Heart left ventricle (tissue), 16 donors: ENCODE data around the gene LAPTM5. TPM values are rescaled to one million over a fixed set of nuclear protein-coding genes. Genes with fewer than 3 reads are reported as not detected.
A peak's percentile ranks its signal among the peaks of the same experiment; 100 is the strongest.

Experiments
- ATAC-seq, 4 donors: fragments of 200-7000 bp; cut with Tn5 transposase; one replicate each; pipeline ENCODE4 v1.9.1; 2020 to 2022; ENCODE audit warnings: moderate library complexity in 4 of 4, mild to moderate bottlenecking in 3 of 4, moderate number of reproducible peaks in 1 of 4
- DNase-seq, 5 donors: peaks; one replicate each; pipeline ENCODE4 v3.0.0-alpha.2; 2020
- H3K27ac ChIP-seq, 12 donors: fragments of 200-600 bp; sonication (generic) in 4 of 12; one replicate each; pipeline versions ENCODE4 v1.5.0 to v1.8.0; 2016 to 2022; ENCODE audit warnings: mild to moderate bottlenecking in 2 of 12
- H3K27me3 ChIP-seq, 9 donors: fragments of 200-600 bp; sonication (generic) in 2 of 9; one replicate each; pipeline versions ENCODE4 v1.5.1 to v1.8.0; 2016 to 2022; ENCODE audit warnings: mild to moderate bottlenecking in 3 of 9
- H3K36me3 ChIP-seq, 9 donors: fragments of 200-600 bp; sonication (generic) in 2 of 9; one replicate each; pipeline versions ENCODE4 v1.5.0 to v1.8.0; 2018 to 2022; ENCODE audit warnings: mild to moderate bottlenecking in 2 of 9
- H3K4me1 ChIP-seq, 12 donors: fragments of 200-600 bp; sonication (generic) in 4 of 12; one replicate each; pipeline versions ENCODE4 v1.5.0 to v1.8.0; 2016 to 2022; ENCODE audit warnings: mild to moderate bottlenecking in 3 of 12
- H3K4me3 ChIP-seq, 12 donors: fragments of 200-600 bp; sonication (generic) in 4 of 12; one replicate each; pipeline versions ENCODE4 v1.5.0 to v1.8.0; 2017 to 2022; ENCODE audit warnings: mild to moderate bottlenecking in 9 of 12, moderate library complexity in 4 of 12
- H3K9me3 ChIP-seq, 12 donors: fragments of 200-600 bp; sonication (generic) in 4 of 12; one replicate each; pipeline versions ENCODE4 v1.5.0 to v1.8.0; 2016 to 2022; ENCODE audit warnings: mild to moderate bottlenecking in 1 of 12
- POLR2A ChIP-seq, 2 donors: fragments of 450-650 bp; IDR thresholded peaks; one replicate each; pipeline ENCODE4 v1.6.1; 2017; ENCODE audit warnings: antibody characterized with exemption in 2 of 2, mild to moderate bottlenecking in 2 of 2, moderate library complexity in 2 of 2
- WGBS, 4 donors: extraction: QIAGEN DNeasy Blood & Tissue Kit in 2 of 4; methylation state at CpG; one replicate each; pipeline versions ENCODE4 v1.1.5 to v1.1.7; 2013 to 2018; 5-methylcytosine and 5-hydroxymethylcytosine counted together
- intact Hi-C, 10 donors: fragments of 100-400 bp; cut with DNase I; formaldehyde crosslinking; loops; one replicate each; pipeline versions ENCODE4 v1.11.1 to v1.14.2; 2022
- polyA plus RNA-seq, 2 donors: library from polyadenylated mRNA; stranded (reverse); fragments of 200-250 nt; gene quantifications; one replicate each; pipeline ENCODE4 v1.2.3, GENCODE V29; 2013
- total RNA-seq, 9 donors: library from RNA; depleted of rRNA in 2 of 9; stranded (reverse); fragments of >200 nt in 2 of 9; fragmentation: NEBNext Ultra II Directional in 3 of 9; extraction: Animal tissue kit (Norgen Biotek cat#: 25700) in 3 of 9; gene quantifications; one replicate each; pipeline versions ENCODE4 v1.1.0 to v1.2.4, GENCODE V29; 2016 to 2023
- TF ChIP-seq, protein P1 (sequence below), 12 donors: fragments of 200-600 bp; sonication (generic) in 4 of 12; IDR thresholded peaks; one replicate each; pipeline versions ENCODE4 v1.5.0 to v1.8.0; 2018 to 2022; ENCODE audit warnings: antibody characterized with exemption in 12 of 12, mild to moderate bottlenecking in 5 of 12
- donor health status: ischemic (EF 13 %, LVEDD 7.1; RV severe dilation, severe dysfunction).
- donor health status: healthy with polysubstance abuse.
- donor health status: DM: no; HTN: yes; CAD: no.
- donor health status: DM: no; HTN: no; CAD: no.
- donor health status: ischemic (EF 25% LVEDD 6.9; RV normal size, moderate dysfunction).
- donor health status: ischemic (EF 25% LVEDD 5.7; RV mildly dilated, moderate dysfunction).
- donor health status: healthy.
- donor health status: DM: yes; HTN: yes; CAD: no.
- donor health status: ischemic (EF 35%, LVEDD 5.7; RV mildly dilated, moderate dysfunction).
- donor health status: nonischemic (EF 11% LVEDD 7.7; RV severe dilation, severe dysfunction).
- donor health status: DM: yes; HTN: yes; CAD: no.
- donor health status: PGD.
- donor health status: ischemic (EF 29% LVEDD 5.4; RV normal size, mild dysfunction).
- donor health status: nonischemic (EF 23%, LVEDD 6.1; RV moderate dilation, normal function).

LAPTM5 gene
- total and polyA plus RNA-seq, 11 donors = 6.9 to 260 (median 14.3) TPM

DNA sequence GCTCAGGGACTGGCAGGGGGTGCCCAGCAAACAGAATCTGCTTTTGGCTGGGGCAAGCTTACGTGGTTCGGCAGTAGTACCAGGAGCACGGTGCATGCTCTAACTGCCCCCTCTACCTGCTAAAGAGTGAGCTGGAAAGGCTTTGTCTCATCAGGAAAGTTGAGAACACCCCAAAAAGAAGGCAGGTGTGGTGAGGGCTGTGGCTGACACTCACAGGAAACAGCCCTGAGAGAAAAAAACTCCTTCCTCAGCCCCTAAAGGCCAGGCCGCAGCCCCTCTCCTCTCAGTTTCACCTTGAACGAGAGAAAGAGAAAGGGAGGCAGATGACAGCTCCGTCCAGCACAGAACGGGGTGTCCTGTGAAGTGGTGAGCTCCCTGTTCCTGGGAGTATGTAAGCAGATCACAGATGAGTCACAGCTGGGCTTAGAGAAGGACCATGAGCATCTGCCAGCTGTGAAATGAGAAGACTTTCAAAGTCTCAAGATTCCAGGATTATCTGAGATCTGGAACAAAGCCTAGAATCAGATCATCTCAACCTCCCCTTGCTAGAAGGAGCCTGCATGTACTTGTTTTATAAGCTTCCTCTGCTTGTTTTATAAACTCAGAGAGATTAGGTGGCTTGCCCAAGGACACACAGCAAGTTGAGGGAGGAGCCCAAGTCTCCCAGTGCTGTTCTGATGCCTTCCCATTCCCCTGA, 13.4 kb downstream of the LAPTM5 start:
- Histone ChIP-seq H3K36me3 (peaks cover 0 to 34% (median 0%) of the 10 kb centered on the region in 9 donors), H3K4me3 (peak overlapping the region in 1 of 12 donors; percentile 23), H3K27ac (peak overlapping the region in 1 of 12 donors; percentile 83), H3K9me3 (no peaks in the 10 kb centered on the region), H3K27me3 (peaks cover 0 to 4% (median 0%) of the 10 kb centered on the region in 9 donors), H3K4me1 (peaks cover 0 to 88% (median 0%) of the 10 kb centered on the region in 12 donors)
- intact Hi-C loops = no loop called here
- WGBS, 4 donors = 71 to 87% (median 77%) methylated on average over 7 of the region's 7 CpGs
- TF ChIP-seq, protein P1, sequence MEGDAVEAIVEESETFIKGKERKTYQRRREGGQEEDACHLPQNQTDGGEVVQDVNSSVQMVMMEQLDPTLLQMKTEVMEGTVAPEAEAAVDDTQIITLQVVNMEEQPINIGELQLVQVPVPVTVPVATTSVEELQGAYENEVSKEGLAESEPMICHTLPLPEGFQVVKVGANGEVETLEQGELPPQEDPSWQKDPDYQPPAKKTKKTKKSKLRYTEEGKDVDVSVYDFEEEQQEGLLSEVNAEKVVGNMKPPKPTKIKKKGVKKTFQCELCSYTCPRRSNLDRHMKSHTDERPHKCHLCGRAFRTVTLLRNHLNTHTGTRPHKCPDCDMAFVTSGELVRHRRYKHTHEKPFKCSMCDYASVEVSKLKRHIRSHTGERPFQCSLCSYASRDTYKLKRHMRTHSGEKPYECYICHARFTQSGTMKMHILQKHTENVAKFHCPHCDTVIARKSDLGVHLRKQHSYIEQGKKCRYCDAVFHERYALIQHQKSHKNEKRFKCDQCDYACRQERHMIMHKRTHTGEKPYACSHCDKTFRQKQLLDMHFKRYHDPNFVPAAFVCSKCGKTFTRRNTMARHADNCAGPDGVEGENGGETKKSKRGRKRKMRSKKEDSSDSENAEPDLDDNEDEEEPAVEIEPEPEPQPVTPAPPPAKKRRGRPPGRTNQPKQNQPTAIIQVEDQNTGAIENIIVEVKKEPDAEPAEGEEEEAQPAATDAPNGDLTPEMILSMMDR (IDR thresholded peaks at IDR 0.05) = no peak
- no peak for TF ChIP-seq POLR2A (IDR thresholded peaks at IDR 0.05)
- no peak for ATAC-seq
- no peak for DNase-seq

DNA sequence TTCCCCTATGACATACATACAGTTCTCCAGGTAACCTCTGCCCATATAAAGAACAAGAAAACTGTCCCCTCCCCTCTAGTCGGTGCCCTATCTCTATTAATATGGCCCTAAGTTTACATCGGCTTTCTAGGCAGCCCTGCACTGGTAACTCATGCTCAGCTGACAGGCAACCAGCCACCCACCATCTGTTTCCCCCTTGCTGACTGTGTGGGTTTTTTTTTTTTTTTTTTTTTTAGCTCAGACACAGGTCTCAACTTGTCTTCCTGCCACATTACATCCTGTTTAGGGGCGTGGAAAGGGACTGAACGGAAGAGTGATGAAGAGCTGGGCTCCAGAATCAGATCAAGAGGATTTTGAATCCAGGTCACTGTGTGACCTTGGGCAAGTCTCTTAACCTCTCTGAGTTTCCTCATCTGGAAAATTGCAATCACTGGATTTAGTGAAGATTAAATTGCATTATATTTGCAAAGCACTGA, 14.0 kb downstream of the LAPTM5 start:
- ATAC-seq = peak in 2 of 4 donors; percentile 15 to 29
- 48 to 65% (median 54%) methylated on average over 4 of the region's 4 CpGs for WGBS, 4 donors
- H3K27ac ChIP-seq = peak overlapping the region in 1 of 12 donors; percentile 83
- no peak for DNase-seq
- H3K9me3 ChIP-seq = no peaks in the 10 kb centered on the region
- H3K4me3 ChIP-seq = peak overlapping the region in 1 of 12 donors; percentile 23
- H3K36me3 ChIP-seq = peaks cover 0 to 36% (median 0%) of the 10 kb centered on the region in 9 donors
- TF ChIP-seq POLR2A (IDR thresholded peaks at IDR 0.05) = no peak
- TF ChIP-seq, protein P1 (IDR thresholded peaks at IDR 0.05) = no peak
- intact Hi-C loops = no loop called here
- peaks cover 0 to 82% (median 0%) of the 10 kb centered on the region in 12 donors for H3K4me1 ChIP-seq
- H3K27me3 ChIP-seq = peaks cover 0 to 10% (median 0%) of the 10 kb centered on the region in 9 donors

DNA sequence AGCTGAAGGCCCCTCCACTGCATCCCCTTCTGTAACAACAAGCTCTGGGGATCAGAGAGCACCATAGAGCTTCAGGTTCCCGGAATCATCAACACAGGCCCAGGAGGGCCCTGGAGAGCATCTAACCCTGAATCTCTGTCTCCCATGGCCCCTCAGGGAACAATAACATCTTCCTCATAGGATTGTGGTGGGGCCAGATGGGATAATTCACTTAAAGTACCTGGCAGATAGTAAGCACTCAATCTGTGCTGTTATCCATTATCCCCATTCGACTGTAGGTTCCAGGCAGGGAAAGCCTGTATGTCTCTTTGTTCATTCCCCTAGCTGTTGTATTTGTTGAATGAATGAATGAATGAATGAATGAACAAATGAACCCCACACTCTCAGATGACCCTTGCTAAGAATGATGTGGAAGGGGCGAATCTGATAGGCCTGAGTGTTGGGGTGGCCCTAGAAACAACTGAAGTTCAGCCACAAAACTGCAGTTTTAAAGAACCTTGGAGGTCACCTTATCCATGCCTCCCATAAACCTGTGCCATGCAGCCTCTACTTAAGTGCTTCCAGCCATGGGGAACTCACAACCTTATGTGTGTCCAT, 14.5 kb downstream of the LAPTM5 start:
- WGBS, 4 donors = 96 to 100% (median 98%) methylated on average over 3 of the region's 3 CpGs
- peaks cover 0 to 11% (median 0%) of the 10 kb centered on the region in 9 donors for H3K27me3 ChIP-seq
- peak overlapping the region in 1 of 12 donors; percentile 27 for H3K27ac ChIP-seq
- H3K4me3 ChIP-seq = no peak overlapping the region
- H3K9me3 ChIP-seq = no peaks in the 10 kb centered on the region
- intact Hi-C loops = no loop called here
- DNase-seq (no peak), ATAC-seq (no peak)
- peaks cover 0 to 77% (median 0%) of the 10 kb centered on the region in 12 donors for H3K4me1 ChIP-seq
- H3K36me3 ChIP-seq = peaks cover 0 to 42% (median 0%) of the 10 kb centered on the region in 9 donors
- TF ChIP-seq, protein P1 (IDR thresholded peaks at IDR 0.05) = no peak
- no peak for TF ChIP-seq POLR2A (IDR thresholded peaks at IDR 0.05)

DNA sequence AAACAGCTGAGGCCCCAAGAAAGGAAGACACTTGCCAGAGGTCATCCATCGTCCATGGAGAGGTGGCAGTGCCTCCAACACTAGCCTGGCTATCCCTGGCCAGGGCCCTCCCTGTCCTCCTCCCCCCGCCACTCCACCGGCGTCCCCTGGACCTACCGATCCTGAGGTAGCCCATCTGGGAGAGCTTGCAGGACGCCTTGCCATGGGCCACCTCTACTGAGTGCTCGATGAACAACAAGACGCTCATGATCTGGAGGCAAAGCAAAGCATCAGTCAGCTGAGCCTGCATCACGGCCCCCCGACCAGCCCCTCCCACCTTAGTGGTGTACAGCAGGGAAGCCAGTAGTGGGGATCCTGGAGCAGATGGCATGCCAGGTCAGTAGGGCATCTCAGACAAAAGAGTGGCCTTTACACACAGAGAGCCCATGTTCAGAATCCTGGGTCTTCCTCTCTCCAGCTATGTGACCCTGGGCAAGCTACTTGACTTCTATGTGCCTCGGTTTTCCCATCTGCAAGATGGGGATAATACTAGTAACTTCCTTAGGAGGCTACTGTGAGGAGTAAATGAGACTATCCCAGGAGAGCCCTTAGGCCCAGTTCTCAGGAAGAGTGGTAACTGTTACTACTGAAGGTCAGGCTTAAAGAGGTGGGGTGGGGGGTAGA, 15.1 kb downstream of the LAPTM5 start:
- no peak for ATAC-seq
- Histone ChIP-seq H3K27me3 (peaks cover 0 to 11% (median 0%) of the 10 kb centered on the region in 9 donors), H3K4me3 (no peak overlapping the region), H3K9me3 (no peaks in the 10 kb centered on the region), H3K36me3 (peaks cover 0 to 48% (median 0%) of the 10 kb centered on the region in 9 donors), H3K27ac (peak overlapping the region in 1 of 12 donors; percentile 27), H3K4me1 (peaks cover 0 to 70% (median 0%) of the 10 kb centered on the region in 12 donors)
- TF ChIP-seq, protein P1 (IDR thresholded peaks at IDR 0.05) = no peak
- TF ChIP-seq POLR2A (IDR thresholded peaks at IDR 0.05) = no peak
- intact Hi-C loops = no loop called here
- WGBS, 4 donors = 83 to 90% (median 85%) methylated on average over 11 of the region's 11 CpGs
- DNase-seq = no peak
